Limb (tissue), 2 donors: ENCODE data around the gene PCAT6.
A peak's percentile ranks its signal among the peaks of the same experiment; 100 is the strongest.
"Not testable (repeated sequence)": the region's sequence is repeated elsewhere in the genome, so short reads cannot be mapped to it uniquely, and the experiment has no call there.

Experiments used
- DNase-seq, 2 donors: peaks; one replicate each; pipeline ENCODE4 v3.0.0-alpha.2; 2016; ENCODE audit errors: extremely low spot score in 2 of 2

Gene PCAT6

DNA sequence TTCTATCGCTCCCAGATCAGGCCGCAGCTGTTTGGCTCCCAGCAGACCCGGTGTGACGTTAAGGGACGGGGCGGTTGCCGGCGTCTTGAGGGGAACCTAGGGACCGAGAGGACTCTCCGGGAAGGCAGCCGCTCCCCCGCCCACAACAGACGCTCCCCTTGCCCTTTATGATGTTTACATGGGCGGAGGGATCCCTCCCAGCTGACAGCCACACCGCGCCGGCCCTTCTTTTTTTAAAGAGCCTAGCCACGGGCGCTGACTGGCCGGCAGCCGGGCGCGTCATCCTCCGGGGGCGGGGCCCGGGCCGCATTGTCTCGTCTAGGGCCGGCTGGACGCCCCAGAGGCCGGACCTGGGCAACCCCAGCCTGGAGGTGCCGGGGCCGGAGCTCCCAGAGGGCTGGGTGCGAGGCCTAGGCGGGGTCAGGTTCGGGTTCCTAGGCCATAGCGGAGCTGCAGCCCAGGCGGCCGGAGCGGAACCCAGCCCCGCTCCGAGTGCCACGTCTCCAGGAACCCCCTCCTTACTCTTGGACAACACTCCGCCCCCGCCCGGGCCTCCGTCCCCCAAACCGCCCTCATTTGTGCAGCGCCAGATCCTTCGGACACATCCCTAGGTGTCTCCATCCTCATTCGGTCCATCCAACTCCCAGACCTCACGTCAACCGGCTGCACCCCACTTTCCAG lies at the start of gene PCAT6:
PCAT6 (plus strand) TSS at position 340 of the 681 bp plus-strand sequence.
- peak; percentile 95 for DNase-seq

DNA sequence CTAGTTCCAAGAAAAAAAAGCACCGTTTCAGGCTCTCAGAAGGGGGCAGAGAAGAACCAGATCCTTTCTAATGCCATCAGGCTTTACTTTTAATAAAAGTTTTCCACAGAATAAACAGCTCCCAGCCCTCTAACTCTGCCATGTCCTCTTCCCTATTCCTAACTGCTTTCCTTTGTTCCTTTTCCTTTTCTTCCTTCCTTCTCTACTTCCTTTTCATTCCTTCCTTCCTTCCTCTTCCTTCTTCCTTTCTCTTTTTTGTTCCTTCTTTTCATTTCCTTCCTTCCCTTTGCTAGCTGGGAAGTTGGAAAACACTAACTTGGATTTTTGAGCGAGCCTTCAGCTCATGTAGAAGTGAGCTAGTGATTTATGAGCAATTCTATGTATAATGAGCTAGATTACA lies 48.7 kb upstream of the PCAT6 start:
- DNase-seq: no peak

DNA sequence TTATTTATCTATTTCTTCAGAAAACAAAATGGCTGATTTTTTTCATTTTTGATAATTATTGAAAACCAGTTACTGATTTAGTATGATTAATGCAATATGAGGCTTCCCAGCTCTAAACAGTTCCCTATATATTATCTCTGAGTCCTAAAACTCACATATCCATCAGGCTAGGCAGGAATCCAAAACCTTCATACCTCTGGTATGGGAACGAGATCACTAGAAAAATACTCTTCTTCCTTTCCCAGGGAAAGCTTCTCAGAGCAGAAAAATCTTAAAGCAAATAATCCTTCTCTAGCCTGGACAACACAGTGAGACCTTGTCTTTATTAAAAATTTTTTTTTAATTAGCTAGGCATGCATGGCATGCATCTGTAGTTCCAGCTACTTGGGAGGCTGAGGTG lies 45.0 kb upstream of the PCAT6 start:
- DNase-seq: no peak

DNA sequence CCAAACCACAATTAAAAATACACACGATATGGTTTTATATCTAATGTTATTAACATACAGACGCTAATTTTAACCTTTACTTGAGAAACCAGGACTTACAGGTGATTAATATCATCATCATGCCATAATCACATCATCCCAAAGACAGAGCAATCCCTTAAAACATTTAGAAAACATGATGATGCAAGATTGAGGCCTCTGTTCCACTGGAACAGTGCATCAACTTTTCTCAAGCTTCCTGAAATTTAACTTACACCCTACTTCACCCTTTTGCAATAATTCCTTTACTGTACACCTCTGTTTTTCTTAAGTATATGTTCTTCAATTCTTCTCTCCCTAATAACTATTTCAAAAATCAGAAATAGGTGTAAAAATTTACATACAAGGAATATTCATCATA lies 40.6 kb upstream of the PCAT6 start:
- no peak for DNase-seq

DNA sequence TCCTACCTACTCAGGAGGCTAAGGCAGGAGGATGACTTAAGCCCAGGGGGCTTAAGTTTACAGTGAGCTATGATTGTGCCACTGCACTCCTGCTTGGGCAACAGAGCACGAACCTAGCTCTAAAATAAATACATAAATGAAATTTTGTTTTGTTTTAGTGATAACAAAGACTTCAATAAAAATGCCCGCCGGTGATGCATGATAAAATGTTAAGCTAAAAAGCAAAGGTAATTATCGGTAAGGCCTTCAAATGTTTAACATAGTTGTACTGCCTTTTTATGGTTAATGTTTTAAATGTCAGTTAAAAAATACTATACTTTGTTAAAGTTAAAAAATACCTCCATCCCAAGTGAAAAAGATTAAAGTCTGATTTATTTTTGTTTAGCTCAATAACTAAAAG lies 29.6 kb upstream of the PCAT6 start:
- DNase-seq: no peak

DNA sequence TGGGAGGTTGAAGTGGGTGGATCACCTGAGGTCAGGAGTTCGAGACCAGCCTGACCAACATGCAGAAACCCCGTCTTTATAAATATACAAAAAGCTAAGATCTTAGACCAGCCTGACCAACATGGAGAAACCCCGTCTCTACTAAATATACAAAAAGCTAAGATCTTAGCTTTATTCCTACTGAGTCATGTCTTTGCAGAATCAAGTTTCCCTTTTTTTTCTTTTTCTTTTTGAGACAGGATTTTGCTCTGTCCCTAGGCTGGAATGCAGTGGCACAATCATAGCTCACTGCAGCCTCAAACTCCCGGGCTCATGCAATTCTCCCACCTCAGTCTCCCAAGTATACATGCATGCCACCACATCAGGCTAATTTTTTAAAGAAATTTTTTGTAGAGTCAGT lies 23.9 kb upstream of the PCAT6 start:
- no peak for DNase-seq

DNA sequence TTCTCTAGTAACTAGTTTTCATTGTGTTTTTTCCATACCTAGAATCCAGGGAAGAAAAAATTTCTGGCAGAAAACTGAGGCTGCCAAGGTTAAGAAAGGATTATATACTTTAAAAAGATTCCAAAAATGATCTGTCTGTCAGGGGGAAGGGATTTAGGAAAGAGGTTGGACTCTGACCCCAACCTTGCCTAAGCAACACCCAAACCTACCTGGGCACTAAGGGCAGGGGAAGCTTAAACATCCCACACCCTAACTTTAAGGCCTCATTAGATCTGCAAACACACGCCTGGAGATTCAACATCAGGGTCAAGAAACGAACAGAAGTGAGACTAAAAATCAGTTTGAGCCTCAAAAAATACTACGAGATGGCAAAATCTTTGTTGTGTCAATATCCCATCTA lies 22.0 kb upstream of the PCAT6 start:
- no peak for DNase-seq

DNA sequence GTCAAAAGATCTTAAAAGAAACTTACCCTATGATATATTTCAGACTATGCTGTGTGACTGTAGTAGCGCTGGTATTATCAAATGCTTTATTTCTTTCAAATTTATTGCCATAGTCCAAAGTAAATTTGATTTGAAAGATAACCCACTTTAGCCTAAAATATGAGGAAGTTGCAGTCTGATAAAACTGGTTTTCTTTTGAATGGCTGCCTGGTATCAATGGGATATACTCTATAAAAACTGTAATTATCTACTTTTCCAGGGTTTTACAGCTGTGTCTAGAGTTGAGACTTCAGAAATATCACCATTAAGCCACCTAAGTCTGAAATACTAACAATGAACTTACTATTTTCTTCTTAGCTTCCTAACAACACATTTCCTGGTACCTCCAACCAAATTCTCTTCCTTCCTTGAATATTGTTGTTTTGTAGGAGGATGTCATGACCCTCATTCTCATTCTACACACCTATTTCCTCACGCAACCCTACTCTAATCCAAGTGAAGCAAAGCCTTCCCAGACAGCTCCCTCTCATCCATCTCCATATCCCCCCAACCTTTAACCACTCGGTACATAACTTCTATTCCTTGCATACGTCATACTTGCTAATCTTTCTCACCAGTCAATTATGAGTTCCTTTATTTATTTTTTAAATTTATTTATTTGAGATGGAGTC lies 19.5 kb upstream of the PCAT6 start:
- no peak for DNase-seq

DNA sequence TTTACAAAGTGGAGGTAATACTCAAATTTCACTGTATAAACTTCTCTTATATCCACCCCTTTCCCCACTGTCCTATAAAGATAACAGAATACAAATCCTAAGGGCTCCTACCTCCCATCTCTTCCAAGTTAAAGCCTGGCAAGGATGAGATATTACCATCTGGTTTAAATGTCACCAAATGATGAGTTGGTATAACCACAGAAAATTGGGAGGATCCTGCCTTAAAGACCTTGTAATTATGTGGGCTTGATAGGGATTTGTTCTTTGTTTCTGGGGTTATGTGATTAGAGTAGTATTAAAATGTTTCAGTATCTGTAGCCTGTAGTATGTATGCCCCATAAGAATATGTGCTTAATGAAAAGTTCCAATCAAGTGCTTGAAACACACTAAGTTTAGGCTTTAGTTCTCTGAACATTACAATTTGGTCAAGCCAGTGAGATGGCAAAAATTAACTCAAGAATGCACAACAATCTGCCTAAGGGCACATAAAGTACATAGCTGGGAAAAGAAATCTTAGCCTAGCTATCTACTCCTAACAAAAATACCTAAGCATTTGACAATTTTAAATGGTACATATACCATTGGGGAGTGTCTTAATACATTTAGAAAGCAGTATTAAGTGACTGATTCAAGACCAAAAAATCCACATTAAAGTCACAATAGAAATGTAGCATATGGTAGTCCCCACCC lies 16.6 kb upstream of the PCAT6 start:
- DNase-seq: no peak

DNA sequence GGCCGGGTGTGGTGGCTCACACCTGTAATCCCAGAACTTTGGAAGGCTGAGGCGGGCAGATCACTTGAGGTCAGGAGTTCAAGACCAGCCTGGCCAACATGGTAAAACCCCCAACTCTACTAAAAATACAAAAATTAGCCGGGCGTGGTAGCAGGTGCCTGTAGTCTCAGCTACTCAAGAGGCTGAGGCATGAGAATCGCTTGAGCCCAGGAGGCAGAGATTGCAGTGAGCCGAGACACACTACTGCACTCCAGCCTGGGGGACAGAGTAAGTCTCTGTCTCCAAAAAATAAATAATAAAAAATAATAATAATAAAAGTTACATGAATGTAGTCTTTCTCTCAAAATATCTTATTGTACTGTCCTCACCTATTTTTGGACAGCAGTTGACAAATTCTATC lies 15.8 kb upstream of the PCAT6 start:
- not testable (repeated sequence) for DNase-seq

DNA sequence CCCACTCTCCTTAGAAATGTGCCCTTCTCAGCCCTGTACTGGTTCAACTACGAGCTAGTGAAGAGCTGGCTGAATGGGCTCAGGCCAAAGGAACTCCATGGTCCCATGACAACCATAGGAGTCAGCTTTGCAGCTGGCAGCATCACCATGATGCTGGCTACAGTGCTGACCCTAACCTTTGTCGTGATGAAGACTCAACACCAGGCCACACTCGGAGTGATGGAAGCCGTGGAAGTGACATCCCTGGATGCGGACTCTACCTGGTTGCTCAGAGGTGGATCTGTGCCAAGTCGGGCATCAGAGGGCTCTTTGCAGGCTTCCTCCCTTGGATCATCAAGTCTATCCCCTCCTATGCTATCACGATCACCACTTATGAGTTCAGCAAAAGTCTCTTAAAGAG lies 14.1 kb upstream of the PCAT6 start:
- DNase-seq: no peak

DNA sequence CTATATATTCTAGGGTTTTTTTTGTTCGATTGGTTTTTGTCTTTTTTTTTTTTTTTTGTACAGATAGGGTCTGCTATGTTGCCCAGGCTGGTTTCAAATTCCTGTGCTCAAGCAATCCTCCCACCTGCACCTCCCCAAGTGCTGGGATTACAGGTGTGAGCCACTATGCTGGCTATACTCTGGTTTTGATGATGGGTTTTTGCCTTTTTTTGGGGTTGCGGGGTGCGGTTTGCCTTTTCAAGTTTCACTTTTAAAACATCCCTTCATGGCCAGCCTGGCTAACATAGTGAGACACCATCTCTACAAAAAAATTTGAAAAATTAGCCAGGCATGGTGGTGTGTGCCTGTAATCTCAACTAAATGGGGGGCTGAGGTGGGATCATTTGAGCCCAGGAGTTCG lies 12.5 kb upstream of the PCAT6 start:
- DNase-seq: no peak

DNA sequence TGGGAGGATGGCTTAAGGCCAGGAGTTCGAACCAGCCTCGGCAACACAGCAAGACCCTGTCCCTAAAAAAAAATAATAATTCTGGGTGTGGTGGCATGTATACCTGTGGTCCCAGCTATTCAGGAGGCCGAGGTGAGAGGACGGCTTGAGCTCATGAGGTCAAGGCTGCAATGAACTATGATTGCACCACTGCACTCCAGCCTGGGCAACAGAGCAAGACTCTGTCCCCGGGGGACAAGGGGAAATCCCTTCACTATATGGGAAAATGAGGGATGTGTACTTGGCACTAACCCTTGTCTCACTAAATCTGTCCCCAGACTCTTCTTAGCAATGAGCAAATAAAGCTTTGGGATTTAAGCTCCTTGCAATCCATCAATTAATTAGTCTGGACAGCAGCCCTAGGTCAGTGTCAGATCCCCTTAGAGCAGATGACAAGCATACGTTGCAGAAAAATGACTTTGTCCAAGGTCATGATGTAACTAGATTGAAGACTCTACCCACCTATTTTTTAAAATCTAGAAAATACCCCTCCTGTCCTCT lies 11.9 kb upstream of the PCAT6 start:
- DNase-seq: no peak

DNA sequence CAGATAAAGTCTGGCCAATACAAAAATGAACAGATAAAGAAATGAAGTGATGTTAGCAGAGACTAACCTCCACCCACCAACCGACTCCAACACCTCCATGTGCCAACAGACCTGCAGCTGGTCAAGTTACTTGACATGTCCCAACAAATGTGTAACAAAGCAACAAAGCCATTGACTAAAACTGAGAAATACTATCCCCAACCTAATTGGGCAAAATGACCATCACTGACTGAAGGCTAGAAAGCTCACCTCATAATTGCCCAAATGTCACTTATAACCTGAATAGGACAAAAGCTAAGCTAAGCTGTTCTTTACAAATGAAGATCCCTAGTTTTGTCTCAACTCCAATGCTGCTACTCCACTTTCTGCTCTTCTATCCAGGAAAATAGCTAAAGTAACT lies 10.0 kb upstream of the PCAT6 start:
- DNase-seq: no peak

DNA sequence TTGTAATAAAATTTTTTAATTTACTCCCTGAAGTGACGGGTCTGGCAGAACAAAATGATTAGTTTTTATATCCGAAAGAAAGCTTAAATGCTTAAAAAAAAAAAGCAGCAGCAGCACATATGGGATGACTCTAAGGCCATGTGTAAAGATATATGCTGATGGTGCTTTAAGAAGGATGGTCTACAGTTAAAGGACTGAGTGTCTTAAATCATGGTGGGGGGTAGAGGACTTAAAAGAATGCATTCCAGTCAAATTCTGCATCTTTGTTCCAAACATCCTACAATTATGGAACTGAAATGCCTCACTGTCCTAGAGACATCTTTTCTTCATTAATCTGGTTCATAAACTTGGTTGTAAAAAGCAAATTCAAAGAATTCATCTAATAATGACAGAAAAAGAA lies 9.6 kb upstream of the PCAT6 start:
- no peak for DNase-seq

DNA sequence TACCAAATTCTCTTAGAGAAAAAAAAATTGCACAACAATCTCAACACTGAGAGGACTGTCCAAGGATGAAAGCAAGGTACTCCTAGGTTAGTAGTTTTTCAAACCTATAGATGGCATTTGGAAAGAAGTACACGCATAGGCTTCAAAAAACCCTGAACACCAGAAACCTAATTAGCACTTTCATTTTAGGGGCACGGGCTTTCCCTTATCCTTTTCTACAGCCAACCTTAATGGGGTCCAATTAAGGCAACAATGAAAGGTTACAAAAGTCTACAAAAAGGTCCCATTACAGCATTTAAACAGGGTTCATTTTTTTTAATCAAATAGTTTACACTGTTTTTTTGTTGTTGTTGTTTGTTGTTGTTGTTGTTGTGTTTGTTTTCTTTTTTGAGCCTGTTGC lies 8.7 kb upstream of the PCAT6 start:
- no peak for DNase-seq

DNA sequence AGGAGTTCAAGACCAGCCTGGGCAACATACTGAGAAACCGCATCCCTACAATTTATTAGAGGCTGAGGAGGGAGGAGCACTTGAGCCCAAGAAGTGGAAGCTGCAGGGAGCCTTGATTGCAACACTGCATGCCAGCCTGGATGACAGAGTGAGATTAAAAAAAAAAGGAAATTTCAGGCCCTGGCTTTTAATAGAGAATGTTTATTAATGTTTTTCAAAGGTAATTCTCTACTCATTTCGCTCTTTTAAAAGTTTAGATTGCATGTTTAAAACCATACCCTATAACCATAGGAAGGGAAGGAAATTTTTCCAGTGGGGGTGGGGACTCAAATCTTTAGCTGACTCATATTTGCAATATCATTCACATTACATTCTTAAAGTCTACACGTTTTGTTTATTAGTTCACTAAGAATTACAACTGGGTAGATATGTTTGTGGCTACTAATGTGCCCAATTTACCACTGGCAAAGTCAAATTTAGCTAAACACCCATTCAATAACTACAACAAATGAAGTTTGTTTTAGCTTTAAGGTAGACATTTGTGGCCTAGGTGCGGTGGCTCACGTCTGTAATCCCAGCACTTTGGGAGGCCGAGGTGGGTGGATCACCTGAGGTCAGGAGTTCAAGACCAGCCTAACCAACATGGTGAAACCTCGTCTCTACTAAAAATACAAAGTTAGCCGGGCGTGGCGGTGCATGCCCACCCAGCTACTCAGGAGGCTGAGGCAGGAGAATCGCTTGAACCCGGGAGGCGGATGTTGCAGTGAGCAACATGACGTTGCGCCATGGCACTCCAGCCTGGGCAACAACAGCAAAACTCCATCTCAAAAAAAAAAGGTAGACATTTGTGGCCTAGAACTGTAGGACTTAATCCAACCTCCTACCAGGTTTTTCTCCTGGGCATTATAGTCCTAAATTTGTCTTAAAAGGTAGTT lies 7.5 kb upstream of the PCAT6 start:
- DNase-seq: no peak

DNA sequence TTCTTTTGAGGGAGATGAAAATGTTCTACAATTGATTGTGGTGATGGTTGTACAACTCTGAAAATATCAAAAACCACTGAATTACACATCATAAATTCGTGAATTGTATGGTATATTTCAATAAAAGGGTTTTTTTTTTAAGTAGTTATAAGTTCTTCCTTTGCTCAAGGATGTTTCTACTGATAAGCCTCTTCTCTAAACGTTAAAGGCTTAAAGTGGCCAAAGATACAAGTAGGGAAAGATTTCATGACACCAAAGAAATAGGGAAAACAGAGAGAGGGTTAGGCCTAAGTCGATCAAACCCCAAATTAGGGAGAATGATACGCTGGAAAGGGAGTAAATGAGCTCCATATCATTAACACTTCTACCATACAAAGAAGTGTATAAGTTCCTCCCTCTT lies 6.6 kb upstream of the PCAT6 start:
- DNase-seq: no peak

DNA sequence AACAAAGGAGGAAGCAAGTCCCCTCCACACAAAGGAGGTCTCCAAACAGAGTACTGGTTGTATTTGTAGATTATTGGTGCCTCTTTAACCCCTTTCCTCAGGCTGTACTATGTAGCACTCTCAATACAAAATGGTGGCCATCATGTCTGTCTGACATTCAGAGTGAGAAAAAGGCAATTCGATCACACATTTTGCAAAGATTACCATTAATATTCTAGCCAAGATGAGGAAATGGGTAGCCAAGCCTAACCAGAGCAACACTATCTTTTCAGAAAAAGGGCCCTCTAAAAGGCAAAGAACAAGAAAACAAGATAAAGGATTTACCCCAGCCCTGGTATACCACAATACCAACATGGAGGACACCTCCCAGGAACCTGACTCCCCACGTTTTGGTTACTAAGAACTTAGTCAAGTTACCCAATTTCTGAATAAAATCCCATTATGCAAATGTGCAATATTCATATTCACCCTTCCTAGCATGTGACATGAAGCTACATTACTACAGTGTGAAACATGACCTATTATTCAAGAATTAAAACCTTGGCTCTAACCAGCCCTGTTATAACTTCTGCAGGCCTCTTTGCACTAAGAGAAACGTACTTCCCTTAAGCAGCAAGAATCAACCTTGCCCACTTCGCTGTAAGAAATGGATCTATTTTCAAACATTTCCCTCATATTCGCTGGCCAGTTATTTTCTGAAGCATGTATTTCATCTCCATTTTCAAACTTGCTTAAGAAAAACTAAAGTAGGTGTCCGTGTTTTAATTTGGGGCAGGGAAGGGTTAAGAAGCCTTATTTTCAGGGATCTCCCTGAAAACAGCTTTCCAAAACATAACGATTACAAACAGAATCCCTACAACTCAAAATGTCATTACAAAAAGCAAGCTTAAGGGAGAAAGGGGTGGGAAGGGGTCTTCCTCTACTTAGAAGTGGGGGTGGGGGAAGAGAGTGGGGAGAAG lies 4.6 kb upstream of the PCAT6 start:
- no peak for DNase-seq

DNA sequence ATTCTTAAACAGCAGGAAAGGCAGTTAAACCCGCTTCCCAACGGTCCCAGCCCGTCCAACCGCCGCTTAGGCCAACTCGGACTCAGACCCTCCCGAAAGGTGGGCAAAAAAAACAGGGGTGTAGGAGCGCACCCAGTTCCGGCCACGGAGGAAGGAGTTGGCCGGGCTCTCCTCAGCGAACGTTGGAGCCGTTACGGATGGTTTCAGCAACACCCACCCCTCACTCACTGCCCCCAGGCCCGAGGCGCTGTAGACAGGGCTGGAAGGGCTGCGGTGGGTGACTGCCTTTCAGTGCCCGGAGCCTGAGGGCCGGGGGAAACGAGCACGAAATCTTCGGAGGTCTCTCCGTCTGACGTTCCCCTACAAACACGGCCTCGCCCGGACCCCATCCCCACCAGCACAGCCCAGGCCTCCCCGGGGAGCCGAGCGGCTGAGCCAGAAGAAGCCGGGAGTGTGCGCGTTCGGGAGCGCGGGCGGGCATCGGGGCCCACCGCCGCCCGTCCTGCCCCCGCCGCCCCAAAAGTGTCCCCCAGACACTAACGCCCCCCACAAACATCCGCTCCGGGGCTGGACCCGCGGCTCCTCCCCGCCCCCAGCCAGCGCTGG lies 3.8 kb upstream of the PCAT6 start:
- peak; percentile 60 to 70 for DNase-seq
